AG09309 (cell line): Measurements from ENCODE around the gene PRKCQ.

Experiments
- DNase-seq: peaks from one replicate; pipeline ENCODE4 v3.0.0-alpha.2; 2010; ENCODE audit warnings: low read depth
- H3K4me3 ChIP-seq: 2 replicates; pipeline ENCODE4 v1.5.1; 2011; ENCODE audit warnings: mild to moderate bottlenecking, low read depth, low read length, moderate library complexity; ENCODE audit not compliant: control insufficient read depth
- TF ChIP-seq, protein P1 (sequence below): IDR thresholded peaks from 2 replicates; pipeline ENCODE4 v1.5.1; 2011; ENCODE audit warnings: mild to moderate bottlenecking, low read depth, low read length, inconsistent platforms; ENCODE audit not compliant: insufficient read depth, control insufficient read depth; ENCODE audit errors: missing control alignments

PRKCQ gene

DNA sequence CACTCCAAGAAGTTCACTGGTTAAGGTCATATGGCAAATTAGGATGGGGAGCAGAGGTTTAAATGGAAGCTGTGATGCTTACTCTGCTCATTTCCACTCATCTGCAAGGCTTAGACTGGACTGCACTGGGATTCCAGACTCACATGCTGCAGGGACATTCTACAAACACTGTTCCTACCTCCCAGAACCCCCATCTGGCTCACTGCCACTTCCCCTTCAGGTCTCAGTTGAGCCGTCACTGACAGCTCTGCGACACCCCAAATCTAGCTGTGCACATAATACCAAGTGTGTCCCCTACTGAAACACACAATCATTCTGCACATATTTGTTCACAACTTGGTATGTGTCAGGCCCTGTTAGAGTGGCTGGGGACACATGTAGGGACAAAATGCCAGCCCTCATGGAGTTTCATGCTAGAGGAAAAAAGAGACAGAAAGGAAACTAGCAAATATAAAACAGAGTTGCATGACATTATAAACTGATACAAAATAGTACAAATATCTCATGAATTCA lies 5.4 kb downstream of the PRKCQ start:
- TF ChIP-seq, protein P1, sequence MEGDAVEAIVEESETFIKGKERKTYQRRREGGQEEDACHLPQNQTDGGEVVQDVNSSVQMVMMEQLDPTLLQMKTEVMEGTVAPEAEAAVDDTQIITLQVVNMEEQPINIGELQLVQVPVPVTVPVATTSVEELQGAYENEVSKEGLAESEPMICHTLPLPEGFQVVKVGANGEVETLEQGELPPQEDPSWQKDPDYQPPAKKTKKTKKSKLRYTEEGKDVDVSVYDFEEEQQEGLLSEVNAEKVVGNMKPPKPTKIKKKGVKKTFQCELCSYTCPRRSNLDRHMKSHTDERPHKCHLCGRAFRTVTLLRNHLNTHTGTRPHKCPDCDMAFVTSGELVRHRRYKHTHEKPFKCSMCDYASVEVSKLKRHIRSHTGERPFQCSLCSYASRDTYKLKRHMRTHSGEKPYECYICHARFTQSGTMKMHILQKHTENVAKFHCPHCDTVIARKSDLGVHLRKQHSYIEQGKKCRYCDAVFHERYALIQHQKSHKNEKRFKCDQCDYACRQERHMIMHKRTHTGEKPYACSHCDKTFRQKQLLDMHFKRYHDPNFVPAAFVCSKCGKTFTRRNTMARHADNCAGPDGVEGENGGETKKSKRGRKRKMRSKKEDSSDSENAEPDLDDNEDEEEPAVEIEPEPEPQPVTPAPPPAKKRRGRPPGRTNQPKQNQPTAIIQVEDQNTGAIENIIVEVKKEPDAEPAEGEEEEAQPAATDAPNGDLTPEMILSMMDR: no peak
- H3K4me3 ChIP-seq: no peak overlapping the region
- no peak for DNase-seq

DNA sequence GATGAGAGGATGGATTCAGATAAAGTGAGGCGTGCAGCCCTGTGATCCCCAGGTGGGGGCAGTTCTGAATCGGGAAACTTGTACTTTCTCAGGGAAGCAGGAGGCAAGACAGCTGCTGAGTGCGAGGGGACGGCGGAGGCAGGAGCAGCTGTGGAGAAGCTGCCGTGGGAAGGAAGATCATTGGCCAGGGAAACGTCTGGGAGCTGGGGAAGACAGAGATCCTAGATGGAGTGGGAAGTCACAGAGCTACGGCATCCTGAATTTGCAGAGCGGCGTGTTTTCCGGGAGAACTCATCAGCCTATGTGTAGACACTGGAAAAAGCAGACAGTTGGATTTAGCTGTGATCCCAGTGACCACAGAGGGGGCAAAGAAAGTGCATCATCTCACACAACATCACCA lies 9.2 kb downstream of the PRKCQ start:
- TF ChIP-seq, protein P1: no peak
- no peak for DNase-seq
- H3K4me3 ChIP-seq: no peak overlapping the region

DNA sequence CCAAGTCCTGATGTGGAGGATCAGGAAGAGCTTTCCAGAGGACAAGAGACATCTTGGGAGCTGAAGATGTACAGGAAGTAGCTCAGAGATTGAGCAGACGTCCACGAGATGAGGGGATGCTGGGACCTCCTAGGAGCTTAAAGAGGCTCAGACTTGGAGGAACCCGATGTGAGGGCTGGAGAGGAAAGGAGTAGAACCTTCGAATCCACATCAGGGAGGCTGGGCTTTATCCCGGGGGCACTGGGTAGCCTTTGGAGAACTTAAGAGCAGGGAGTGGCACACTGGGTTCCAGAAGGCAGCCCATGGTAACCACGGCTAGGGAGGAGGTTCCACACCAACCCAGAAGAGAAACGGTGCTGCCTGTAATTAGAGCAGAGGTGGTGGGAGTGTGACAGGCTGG lies 10.8 kb downstream of the PRKCQ start:
- no peak for DNase-seq
- H3K4me3 ChIP-seq: no peak overlapping the region
- TF ChIP-seq, protein P1: no peak

DNA sequence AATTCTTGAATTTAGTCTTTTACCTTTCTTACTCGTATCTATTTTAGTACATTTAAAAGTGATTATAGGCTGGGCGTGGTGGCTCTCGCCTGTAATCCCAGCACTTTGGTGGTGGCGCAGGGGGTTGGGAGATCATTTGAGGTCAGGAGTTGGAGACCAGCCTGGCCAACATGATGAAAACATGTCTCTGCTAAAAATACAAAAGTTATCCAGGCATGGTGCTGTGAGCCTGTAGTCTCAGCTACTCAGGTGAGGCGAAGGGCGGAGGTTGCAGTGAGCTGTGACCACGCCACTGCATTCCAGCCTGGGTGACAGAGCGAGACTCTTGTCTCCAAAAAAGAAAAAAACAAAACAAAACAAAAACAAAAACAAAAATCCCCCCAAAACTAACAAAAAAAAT lies 12.2 kb downstream of the PRKCQ start:
- no peak overlapping the region for H3K4me3 ChIP-seq
- no peak for DNase-seq
- TF ChIP-seq, protein P1: no peak

DNA sequence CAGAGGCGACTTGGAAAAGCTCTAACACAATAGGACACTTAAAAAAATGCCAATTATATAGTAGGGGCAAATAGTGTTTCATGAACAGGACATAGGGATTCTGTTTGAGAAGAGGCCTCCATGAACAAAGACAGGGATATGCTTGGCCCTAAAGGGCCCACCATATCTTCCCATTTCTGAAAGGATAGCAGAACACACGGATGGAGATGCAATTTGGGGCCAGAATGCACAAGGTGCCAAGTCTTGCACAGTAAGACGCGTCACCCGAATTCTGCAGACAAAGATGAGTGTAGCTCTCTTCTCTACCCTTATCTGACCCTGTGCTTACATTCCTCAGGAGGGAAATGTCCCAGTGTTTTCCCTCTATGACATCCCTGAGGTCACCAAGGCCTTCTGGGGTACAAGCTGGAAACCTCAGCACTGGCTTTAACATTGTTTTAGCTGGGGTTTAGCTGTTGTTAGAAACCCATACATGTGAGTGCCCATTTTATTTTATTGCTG lies 12.8 kb downstream of the PRKCQ start:
- no peak overlapping the region for H3K4me3 ChIP-seq
- no peak for DNase-seq
- TF ChIP-seq, protein P1: no peak

DNA sequence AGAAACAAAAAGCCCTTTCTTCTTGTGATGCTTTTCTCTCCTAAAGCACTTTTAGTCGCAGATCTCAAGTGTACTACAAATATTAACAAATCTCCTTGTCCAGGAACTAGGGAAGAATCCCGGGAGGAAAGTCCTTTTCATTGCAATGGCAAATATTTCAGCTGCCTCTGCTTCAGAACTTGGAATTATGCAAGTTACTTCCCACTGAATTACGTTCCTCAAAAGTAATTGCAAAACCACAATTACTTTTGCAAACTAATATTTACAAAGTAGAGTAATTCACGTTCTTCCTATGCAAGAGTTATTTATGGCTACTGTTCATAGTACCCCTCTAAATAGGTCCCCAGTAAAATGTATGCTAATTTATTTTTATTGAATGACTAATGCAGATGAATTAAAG lies 14.5 kb downstream of the PRKCQ start:
- no peak for DNase-seq
- TF ChIP-seq, protein P1: no peak
- H3K4me3 ChIP-seq: no peak overlapping the region

DNA sequence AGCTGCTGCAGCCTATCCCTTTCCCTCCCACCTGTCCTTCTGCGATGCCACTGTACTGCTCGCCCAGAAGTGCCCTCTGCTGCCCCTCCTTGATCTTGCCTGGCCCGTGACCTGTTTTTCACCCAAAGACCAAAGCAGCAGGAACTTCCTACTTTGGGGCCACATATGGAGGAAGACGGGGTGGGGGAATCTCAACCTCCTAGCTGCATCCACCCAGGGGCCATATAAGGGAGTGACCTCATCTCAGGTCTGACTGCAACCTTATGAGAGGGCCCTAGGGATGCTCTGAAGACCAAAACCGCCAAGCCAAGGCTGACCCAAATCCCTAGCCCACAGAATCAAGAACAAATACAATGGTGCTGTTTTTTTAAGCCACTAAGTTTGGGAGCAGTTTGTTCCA lies 15.7 kb downstream of the PRKCQ start:
- DNase-seq: no peak
- no peak overlapping the region for H3K4me3 ChIP-seq
- TF ChIP-seq, protein P1: no peak
